Coronary artery (tissue), 2 donors: ENCODE data around the gene ZXDC.

ENCODE experiments used
- DNase-seq: peaks from one replicate; pipeline ENCODE4 v3.0.0-alpha.2; 2017; ENCODE audit warnings: low spot score
- H3K27ac ChIP-seq, 2 donors: fragments of 200-600 bp; sonication (generic); one replicate each; pipeline ENCODE4 v1.5.1; 2016 to 2019
- H3K4me3 ChIP-seq: fragments of 200-600 bp; sonication (generic); 2 replicates; pipeline ENCODE4 v1.5.1; 2016; ENCODE audit warnings: mild to moderate bottlenecking, moderate library complexity
- TF ChIP-seq, protein P1 (sequence below): fragments of 200-600 bp; sonication (generic); IDR thresholded peaks from one replicate; pipeline ENCODE4 v1.5.1; 2019; ENCODE audit warnings: antibody characterized with exemption

The ZXDC gene

DNA sequence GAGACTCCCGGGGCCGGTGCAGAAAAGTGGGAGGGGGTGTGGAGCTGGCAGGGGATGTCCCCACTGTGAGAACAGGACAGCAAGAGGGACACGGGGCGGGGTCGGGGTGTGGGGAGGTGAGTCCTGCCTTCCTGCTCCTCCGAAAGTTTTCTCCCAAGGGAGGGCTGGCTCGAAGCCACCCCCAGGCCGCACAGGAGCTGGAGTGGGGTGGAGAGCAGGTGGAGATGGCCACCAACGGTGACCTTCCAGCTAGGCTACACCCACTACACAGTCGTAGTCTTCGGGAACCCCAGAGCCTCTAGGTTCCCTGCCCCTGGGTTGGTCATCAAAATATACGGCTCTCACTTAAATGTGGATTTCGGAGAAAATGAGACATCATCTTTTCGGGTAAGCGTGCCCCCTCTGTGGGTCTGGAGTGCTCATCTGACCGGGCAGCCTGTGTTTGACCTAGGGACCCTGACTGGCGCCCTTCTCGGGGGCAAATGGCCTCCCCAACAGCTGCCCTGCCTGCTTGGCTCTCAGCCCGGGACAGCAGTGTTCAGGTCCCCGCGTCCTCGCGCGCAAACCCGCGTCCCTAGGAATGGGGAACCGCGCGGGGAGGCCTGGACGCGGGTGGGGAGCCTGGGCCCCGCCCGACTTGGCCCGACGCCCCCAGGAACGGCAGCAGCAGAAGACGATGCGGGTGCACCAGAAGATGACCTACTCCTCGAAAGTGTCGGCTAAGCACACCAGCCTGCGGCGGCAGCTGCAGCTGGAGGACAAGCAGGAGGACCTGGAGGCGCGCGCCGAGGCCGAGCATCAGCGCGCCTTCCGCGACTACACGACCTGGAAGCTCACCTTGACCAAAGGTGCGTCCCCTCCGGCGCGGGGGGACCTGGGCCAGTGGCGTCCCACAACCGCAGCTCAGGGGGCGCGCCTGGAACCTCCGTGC lies 59.8 kb downstream of the ZXDC start:
- Histone ChIP-seq H3K4me3 (no peak overlapping the region), H3K27ac (no peak overlapping the region)
- TF ChIP-seq, protein P1, sequence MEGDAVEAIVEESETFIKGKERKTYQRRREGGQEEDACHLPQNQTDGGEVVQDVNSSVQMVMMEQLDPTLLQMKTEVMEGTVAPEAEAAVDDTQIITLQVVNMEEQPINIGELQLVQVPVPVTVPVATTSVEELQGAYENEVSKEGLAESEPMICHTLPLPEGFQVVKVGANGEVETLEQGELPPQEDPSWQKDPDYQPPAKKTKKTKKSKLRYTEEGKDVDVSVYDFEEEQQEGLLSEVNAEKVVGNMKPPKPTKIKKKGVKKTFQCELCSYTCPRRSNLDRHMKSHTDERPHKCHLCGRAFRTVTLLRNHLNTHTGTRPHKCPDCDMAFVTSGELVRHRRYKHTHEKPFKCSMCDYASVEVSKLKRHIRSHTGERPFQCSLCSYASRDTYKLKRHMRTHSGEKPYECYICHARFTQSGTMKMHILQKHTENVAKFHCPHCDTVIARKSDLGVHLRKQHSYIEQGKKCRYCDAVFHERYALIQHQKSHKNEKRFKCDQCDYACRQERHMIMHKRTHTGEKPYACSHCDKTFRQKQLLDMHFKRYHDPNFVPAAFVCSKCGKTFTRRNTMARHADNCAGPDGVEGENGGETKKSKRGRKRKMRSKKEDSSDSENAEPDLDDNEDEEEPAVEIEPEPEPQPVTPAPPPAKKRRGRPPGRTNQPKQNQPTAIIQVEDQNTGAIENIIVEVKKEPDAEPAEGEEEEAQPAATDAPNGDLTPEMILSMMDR = no peak
- peak; percentile 59 for DNase-seq

DNA sequence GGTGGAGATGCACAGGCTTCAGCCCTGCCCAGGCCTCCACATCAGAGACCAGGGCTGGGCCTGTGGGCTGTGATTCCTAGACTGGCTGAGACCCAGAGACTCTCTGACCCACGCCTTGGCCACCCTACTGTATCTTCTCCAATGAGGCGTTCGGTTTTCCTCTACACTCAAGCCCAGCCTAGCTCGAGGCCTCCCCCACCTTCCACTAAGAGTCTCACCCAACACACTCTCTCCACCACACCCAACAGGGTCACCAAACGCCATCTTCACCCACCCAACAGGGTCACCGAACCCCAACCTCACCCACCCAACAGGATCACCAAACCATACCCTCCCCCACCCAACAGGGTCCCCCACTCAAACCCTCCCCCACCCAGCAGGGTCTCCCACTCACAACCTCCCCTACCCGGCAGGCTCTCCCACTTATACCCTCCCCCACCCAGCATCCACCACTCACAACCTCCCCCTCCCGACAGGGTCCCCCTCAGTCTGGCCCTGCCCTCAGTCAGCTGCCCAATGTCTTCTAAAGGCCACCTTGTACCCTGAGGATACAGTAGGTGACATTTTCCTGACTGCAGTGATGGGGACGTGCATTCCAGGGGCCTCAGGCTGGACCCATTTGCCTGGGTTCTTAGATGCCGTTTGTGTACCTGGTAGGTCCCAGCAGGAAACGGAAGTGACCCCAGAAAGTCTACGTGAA lies 60.6 kb downstream of the ZXDC start:
- peak; percentile 35 for DNase-seq

DNA sequence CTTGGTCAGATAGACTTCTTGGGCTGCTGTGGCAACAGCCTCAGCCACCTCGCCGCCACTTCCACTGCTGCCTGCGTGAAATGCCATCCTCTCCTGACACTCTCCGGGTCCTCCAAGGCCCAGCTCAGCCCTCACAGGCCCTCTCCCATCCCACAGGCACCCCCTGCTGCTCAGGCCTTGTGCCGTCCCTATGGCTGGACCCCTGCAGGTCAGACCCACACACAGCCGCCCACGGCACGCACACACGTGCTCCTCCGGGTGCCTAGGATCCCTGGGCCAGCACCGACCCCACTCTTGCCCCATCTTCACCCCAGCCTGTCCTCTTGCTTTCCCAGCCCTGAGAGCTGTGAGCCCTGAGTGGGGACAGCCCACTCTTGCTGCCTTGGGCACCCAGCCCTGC lies 61.3 kb downstream of the ZXDC start:
- TF ChIP-seq, protein P1 = no peak
- H3K27ac ChIP-seq = no peak overlapping the region
- peak; percentile 65 for DNase-seq

More for the DNA sequence above, 60.6 kb downstream of the ZXDC start:
- TF ChIP-seq, protein P1 = no peak
- Histone ChIP-seq H3K4me3 (no peak overlapping the region), H3K27ac (no peak overlapping the region)

DNA sequence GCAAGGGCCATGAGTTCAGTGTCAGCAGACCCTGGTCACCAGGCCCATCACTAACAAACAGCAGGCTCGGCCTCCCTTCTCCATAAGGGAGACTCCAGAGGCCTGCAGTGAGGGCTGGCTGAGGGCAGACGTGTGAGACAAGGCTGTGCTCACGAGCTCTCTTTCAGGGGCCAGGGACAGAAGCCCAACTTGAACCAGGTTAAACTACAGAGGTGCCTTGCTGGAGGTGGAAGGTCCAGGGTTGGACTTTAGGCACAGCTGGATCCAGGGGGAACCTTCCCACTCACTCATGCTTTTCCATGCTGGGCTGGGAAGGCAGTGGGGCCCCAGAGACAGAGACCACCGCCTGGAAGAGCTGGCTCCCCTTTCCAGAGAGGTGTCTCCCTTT lies 62.0 kb downstream of the ZXDC start:
- H3K27ac ChIP-seq = no peak overlapping the region
- DNase-seq = peak; percentile 64
- H3K4me3 ChIP-seq = no peak overlapping the region
- TF ChIP-seq, protein P1 = no peak

More for the DNA sequence above, 61.3 kb downstream of the ZXDC start:
- no peak overlapping the region for H3K4me3 ChIP-seq

DNA sequence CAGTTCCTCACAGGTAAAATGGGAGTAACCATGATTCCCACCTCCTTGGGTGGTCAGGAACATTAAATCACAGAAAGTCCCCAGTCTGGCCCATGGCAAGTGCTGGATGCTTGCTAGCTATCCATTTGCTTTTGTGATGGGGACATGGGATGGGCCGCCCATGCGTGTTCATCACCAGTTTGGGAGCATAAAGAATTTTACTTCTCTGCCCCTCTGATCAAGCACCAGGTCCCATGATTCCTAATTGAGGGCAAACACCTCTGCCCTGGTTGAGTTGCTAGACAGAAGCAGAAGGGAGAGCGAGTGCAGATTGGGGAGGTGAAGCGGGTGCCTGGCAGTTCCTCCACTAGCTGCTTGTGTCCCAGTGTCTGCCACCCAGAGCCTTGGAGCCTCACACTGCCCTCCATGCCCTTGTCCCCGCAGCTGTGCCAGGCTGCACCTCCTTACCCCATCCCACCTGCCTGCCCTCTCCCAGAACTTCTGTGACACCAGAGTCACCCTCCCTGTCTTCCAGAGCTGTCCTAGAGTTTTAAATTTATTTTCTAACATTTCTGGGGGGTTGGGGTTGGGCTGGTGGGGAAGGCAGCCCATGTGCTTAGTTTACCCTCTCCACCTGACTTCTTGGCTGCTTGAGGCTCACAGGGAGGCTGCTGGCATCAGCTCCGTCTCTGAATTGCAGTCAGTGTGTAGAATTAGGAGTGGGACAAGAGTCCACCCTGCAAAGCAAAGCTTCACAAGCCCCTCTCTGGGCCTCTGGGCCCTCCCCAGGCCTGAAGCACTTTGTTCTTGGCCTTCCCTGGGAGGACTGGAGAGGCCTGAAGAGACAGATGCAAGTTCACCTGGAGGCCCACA lies 62.6 kb downstream of the ZXDC start:
- Histone ChIP-seq H3K27ac (no peak overlapping the region), H3K4me3 (no peak overlapping the region)
- no peak for DNase-seq
- TF ChIP-seq, protein P1 = no peak

DNA sequence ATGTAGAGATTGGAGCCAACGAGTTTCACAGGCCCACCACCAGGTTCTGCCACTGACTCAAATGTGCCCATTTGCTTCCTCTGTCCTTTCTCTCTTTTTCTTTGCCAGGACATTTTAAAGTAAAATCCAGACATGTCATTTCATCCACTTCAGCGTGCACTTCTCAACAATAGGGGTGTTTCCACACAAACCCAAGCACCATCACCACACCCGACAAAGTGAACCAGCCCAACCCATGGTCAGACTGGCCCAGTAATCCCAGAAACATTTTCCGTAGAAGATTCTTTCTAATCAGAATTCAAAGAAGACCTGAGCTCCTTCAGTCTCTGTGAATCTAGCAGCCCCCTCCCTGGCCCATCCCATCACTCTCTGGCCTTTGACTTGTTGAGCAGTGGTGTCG lies 67.6 kb downstream of the ZXDC start:
- no peak for DNase-seq
- H3K27ac ChIP-seq = no peak overlapping the region
- TF ChIP-seq, protein P1 = no peak
- H3K4me3 ChIP-seq = no peak overlapping the region
